DOHH2 (cell line): ENCODE measurements around the gene WFIKKN2.

ENCODE experiments used
- H3F3A ChIP-seq: fragments of 200-600 bp; sonication (generic), shearing (Covaris generic); 2 replicates; pipeline ENCODE4 v1.6.0; 2016; ENCODE audit warnings: antibody characterized with exemption, mild to moderate bottlenecking; ENCODE audit not compliant: control insufficient read depth, insufficient read depth
- H3K27ac ChIP-seq: fragments of 200-600 bp; sonication (generic); 2 replicates; pipeline ENCODE4 v1.5.1; 2014; ENCODE audit warnings: low read depth, mild to moderate bottlenecking, low read length, moderate library complexity
- H3K27me3 ChIP-seq: fragments of 200-600 bp; sonication (generic); 2 replicates; pipeline ENCODE4 v1.6.1; 2014; ENCODE audit warnings: mild to moderate bottlenecking, low read length, mixed read lengths; ENCODE audit not compliant: control insufficient read depth
- H3K36me3 ChIP-seq: fragments of 200-600 bp; sonication (generic); 2 replicates; pipeline ENCODE4 v1.6.1; 2014; ENCODE audit warnings: mild to moderate bottlenecking, low read length, moderate library complexity, mixed read lengths; ENCODE audit not compliant: control insufficient read depth
- H3K4me1 ChIP-seq: fragments of 200-600 bp; sonication (generic); 2 replicates; pipeline ENCODE4 v1.6.1; 2014; ENCODE audit warnings: mild to moderate bottlenecking, low read length, mixed read lengths; ENCODE audit not compliant: control insufficient read depth
- H3K4me2 ChIP-seq: fragments of 200-600 bp; sonication (generic); 2 replicates; pipeline ENCODE4 v1.6.0; 2014; ENCODE audit warnings: mild to moderate bottlenecking, low read length, moderate library complexity
- H3K4me3 ChIP-seq: fragments of 200-600 bp; sonication (generic); 2 replicates; pipeline ENCODE4 v1.5.1; 2014; ENCODE audit warnings: mild to moderate bottlenecking, low read length, mixed read lengths
- H3K79me2 ChIP-seq: fragments of 200-600 bp; sonication (generic); 2 replicates; pipeline ENCODE4 v1.6.1; 2014; ENCODE audit warnings: mild to moderate bottlenecking, low read length, mixed read lengths; ENCODE audit not compliant: control insufficient read depth
- H3K9me2 ChIP-seq: fragments of 200-600 bp; sonication (generic); replicated peaks from 2 replicates; pipeline ENCODE4 v1.6.1; 2014; ENCODE audit warnings: mild to moderate bottlenecking, low read length, mixed read lengths; ENCODE audit not compliant: control insufficient read depth
- H3K9me3 ChIP-seq: fragments of 200-600 bp; sonication (generic); 2 replicates; pipeline ENCODE4 v1.6.1; 2014; ENCODE audit warnings: antibody characterized with exemption, low read length, mixed read lengths; ENCODE audit not compliant: control insufficient read depth, insufficient read depth
- H4K20me1 ChIP-seq: fragments of 200-600 bp; sonication (generic); 2 replicates; pipeline ENCODE4 v1.6.0; 2014; ENCODE audit warnings: low read depth, mild to moderate bottlenecking, antibody characterized with exemption, low read length, moderate library complexity; ENCODE audit not compliant: control insufficient read depth, insufficient read depth
- CTCF ChIP-seq: fragments of 200-600 bp; sonication (generic); IDR thresholded peaks from one replicate; pipeline ENCODE4 v1.5.1; 2014; ENCODE audit warnings: antibody characterized with exemption, mild to moderate bottlenecking, low read depth, low read length; ENCODE audit not compliant: poor library complexity, severe bottlenecking
- EZH2phosphoT487 ChIP-seq: fragments of 200-600 bp; sonication (generic); IDR thresholded peaks from 2 replicates; pipeline ENCODE4 v1.6.1; 2017; ENCODE audit warnings: borderline replicate concordance, mild to moderate bottlenecking, antibody characterized with exemption, low read length, moderate library complexity, mixed read lengths

WFIKKN2 gene

DNA sequence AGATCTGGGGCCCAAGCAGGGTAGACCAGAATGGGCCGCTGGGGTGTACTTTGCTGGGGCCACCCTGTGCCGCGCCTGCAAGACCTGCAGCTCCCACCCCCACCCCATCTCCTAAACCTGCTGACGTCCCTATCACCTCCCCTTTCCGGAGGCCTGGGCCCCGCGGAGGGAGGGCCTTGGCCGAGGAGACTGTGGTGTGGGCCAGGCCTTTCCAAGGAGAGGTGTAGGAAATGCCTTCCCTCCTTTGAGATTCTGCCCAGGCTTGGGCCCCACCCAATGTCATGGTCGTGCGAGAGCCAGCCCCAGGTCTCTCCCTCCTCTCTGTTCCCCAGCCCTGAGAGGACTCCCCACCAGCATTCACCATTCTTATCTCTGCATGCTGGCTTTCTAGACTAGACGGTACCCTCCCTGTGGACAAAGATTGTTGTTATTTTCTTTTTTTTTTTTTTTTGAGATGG, 3.9 kb upstream of the WFIKKN2 start:
- no peak for TF ChIP-seq EZH2phosphoT487
- TF ChIP-seq CTCF, result no peak
- Histone ChIP-seq H3K79me2 (no peaks in the 10 kb centered on the region), H3K27me3 (no peaks in the 10 kb centered on the region), H3K4me3 (no peak overlapping the region), H3F3A (no peaks in the 10 kb centered on the region), H3K9me2 (no peaks in the 10 kb centered on the region), H3K36me3 (no peaks in the 10 kb centered on the region), H3K27ac (no peak overlapping the region), H3K9me3 (no peaks in the 10 kb centered on the region), H3K4me2 (no peak overlapping the region), H4K20me1 (no peaks in the 10 kb centered on the region), H3K4me1 (no peaks in the 10 kb centered on the region)

DNA sequence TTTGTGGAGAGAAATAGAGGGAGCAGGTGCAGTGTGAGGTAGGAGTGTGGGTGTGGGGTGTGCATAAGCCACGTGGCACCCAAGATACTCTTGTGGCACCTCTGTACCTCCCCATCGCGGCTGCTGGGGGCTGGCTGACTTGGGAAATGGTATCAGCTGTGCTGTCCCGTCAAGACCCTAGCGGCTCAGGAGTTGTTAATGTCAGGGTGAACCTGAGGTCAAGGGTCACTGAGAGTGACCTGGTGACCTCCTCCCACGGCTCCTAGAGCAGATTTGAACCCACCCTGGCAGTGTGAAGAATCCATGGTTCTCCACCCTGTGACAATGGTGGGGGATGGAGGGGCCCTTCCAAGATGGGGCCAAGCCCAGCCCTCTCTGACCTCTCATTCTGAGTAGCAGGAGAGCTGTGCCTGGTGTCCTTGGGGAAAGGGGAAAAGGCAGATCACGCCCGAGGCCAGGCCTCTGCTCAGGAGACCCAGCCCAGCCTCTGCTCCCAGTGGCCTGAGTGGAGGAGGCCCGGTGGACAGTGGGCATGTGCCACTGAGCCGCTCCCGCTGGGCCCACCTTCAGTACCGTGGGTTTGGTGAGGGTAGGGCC, 3.0 kb upstream of the WFIKKN2 start:
- Histone ChIP-seq H3K9me2 (no peaks in the 10 kb centered on the region), H3K9me3 (no peaks in the 10 kb centered on the region), H4K20me1 (no peaks in the 10 kb centered on the region), H3K36me3 (no peaks in the 10 kb centered on the region), H3K79me2 (no peaks in the 10 kb centered on the region), H3K4me1 (no peaks in the 10 kb centered on the region), H3F3A (no peaks in the 10 kb centered on the region), H3K27ac (no peak overlapping the region), H3K4me2 (no peak overlapping the region), H3K27me3 (no peaks in the 10 kb centered on the region), H3K4me3 (no peak overlapping the region)
- TF ChIP-seq EZH2phosphoT487 (no peak), CTCF (no peak)

DNA sequence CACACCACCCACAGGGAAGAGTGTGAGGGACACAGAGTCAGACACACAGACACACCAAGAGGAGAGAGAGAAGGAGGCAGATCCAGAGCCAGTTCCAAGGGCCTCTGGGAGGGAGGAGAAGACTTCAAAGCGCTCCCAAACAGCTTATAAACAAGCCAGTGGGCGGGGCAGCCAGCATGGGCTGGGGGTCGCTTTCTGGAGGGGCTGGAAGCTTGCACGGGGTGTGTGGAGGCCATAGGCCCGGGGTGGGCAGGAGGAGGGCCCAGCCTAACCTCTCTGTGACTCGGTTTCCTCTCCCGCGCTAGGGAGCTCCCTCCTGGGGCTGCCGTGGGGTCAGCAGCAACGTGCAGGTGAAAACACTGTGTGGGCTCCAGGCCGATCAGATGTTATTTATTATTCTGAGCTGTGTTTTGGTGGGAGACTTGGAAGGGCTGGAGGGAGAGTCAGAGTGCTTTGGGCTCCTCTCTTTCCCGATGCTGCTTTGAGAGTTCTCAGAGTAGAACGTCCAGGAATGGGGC, 2.5 kb upstream of the WFIKKN2 start:
- Histone ChIP-seq H3K4me3 (no peak overlapping the region), H3K4me2 (no peak overlapping the region), H3K27me3 (no peaks in the 10 kb centered on the region), H3K9me2 (no peaks in the 10 kb centered on the region), H4K20me1 (no peaks in the 10 kb centered on the region), H3F3A (no peaks in the 10 kb centered on the region), H3K9me3 (no peaks in the 10 kb centered on the region), H3K4me1 (no peaks in the 10 kb centered on the region), H3K36me3 (no peaks in the 10 kb centered on the region), H3K27ac (no peak overlapping the region), H3K79me2 (no peaks in the 10 kb centered on the region)
- no peak for TF ChIP-seq CTCF
- no peak for TF ChIP-seq EZH2phosphoT487
